Fibroblast of pulmonary artery (primary cell): ENCODE data around the gene TTC8.

Experiments used
- DNase-seq: peaks from one replicate; pipeline ENCODE4 v3.0.0-alpha.2; 2010; ENCODE audit warnings: low read depth
- H3K4me3 ChIP-seq: replicated peaks from 2 replicates; pipeline ENCODE4 v1.5.1; 2011; ENCODE audit warnings: low read depth, mild to moderate bottlenecking, control low read depth, low read length, moderate library complexity
- TF ChIP-seq, protein P1 (sequence below): IDR thresholded peaks from 2 replicates; pipeline ENCODE4 v1.5.1; 2011; ENCODE audit warnings: mild to moderate bottlenecking, control low read depth, low read length, inconsistent platforms; ENCODE audit errors: missing control alignments

TTC8 gene

DNA sequence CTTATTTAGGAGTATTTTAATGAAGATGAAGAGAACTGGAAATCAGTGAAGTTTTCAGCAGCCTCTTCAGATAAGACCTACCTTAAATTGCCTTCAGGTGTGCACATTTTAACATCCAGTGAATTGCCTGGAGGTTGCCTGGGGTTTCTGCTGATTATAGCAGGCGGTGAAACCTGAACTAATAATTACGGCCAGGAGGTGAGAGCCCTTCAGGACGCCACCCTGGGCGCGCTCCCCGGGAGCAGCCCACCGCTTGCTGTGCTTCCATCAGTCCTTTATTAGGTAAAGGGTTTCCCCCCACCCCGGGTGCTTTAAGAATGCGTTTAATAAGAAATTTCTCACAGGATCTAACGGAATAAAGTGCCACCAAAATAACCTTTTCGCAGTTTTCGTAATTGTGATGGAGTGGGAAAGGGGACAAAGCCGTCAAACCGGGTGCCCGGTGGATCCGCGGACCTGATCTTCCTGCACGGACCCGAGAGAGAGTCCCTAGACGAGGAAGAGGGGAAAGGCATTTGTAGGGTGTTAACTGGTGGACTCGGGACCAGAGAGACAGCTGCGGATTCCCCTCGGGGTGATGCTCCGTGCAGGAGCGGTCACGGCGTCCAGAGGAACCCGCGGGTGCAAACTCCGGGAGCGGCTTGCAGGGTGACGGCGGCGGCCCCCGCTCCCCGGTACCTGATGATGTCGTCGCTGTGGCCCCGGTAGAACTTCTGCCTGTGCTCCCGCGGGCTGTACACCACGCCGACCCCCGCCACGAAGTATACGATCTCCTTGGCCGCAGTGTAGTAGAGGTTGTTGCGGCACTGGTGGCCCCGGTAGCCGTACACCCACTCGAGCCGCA, 32.6 kb upstream of the TTC8 start:
- TF ChIP-seq, protein P1, sequence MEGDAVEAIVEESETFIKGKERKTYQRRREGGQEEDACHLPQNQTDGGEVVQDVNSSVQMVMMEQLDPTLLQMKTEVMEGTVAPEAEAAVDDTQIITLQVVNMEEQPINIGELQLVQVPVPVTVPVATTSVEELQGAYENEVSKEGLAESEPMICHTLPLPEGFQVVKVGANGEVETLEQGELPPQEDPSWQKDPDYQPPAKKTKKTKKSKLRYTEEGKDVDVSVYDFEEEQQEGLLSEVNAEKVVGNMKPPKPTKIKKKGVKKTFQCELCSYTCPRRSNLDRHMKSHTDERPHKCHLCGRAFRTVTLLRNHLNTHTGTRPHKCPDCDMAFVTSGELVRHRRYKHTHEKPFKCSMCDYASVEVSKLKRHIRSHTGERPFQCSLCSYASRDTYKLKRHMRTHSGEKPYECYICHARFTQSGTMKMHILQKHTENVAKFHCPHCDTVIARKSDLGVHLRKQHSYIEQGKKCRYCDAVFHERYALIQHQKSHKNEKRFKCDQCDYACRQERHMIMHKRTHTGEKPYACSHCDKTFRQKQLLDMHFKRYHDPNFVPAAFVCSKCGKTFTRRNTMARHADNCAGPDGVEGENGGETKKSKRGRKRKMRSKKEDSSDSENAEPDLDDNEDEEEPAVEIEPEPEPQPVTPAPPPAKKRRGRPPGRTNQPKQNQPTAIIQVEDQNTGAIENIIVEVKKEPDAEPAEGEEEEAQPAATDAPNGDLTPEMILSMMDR: no peak
- DNase-seq: no peak
- peak overlapping the region; percentile 58 for H3K4me3 ChIP-seq

DNA sequence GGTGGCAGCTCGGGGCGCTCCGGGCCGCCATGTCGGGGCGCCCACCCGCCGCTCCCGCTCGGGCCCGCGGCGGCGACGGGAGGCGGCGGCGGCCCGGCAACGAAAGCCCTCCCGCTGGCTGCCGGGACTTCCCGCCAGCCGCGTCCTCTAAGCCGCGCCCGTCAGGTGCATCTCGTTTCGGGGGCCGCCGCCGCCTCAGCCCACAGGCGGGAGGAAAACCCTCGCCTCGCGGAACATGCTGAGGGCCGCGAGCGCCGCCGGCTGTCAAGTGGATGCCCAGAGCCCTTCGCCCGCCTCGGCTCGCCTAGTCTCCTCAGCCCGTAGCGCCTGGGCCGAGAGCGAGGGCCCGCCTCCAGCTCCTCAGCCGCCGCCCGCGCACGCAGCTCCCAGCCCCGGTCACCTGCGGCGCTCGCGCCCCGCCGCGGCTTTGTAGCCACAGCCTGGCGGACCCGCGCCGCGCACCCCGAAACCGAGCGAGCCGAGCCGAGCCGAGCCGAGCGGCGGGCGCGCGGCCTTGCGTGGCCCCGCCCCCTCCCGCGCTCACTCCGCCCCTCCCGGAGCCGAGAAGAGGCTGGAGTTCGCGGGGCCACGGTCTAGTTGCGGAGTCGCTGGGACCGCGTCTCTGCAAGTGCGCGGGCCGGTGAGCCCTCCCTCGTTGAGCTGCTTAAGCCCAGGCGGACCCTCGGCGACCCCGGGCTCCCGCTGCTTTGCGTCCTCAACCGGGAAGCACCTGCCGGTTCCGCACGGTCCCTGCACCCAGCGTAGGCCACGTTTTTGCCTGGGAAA, 31.8 kb upstream of the TTC8 start, which contains the start of gene EML5:
Gene EML5, minus strand, starts transcription at position 481 of the 786 bp plus-strand sequence. Its CDS starts 450 bp downstream, at position 31.
- DNase-seq: peak; percentile 45
- TF ChIP-seq, protein P1: peak; percentile 30
- peak within 1 kb of the TSS; percentile 58 for H3K4me3 ChIP-seq

DNA sequence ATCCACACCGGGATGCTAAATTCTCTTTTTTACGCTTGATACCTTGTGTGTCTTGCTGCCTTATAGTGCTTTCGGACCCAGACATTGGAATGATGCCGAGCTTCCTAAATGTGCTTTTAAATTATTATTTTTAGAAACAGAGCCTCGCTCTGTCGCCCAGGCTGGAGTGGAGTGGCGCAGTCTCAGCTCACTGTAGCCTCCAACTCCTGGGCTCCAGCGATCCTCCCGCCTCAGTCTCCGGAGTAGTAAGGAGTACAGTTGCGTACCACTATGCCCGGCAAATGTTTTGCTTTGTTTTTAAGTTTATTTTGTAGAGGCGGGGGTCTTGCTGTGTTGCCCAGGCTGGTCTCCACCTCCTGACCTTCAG, 31.2 kb upstream of the TTC8 start:
- H3K4me3 ChIP-seq: peak overlapping the region; percentile 58
- TF ChIP-seq, protein P1: no peak
- no peak for DNase-seq

DNA sequence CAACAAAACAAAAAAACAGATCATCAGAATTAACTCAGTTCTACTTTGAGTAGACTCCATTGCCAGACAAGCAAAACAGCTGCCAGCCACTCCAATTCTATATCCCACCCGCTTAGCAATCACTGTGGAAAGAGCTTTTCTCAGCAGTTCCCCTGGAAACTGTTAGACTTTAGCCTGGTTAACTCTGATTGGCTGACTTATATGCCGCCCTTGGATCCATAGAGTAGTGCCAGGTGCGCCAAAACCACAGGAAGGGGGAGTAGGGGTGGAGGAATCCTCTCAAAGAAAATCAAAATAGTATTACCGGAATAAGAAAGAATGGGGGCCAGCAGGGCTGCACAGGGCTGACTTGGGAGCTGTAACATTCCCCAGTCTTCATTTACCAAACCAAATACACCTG, 26.3 kb upstream of the TTC8 start:
- DNase-seq: no peak
- no peak overlapping the region for H3K4me3 ChIP-seq
- TF ChIP-seq, protein P1: no peak

DNA sequence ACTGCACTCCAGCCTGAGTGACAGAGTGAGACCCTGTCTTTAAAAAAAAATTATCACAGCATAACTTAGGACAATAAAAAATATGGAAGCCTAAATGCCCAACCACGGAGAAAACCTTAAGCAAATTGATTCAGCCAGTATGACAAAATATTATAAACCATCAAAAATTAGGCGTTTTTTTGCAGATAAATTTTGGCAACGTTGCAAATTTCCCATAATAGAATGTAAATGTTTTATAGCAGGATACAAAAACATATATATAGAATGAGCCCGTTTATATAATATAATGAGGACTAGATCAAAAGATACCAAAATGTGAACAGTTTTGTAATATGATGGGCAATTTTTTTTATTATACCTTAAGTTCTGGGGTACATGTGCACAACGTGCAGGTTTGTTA, 24.9 kb upstream of the TTC8 start:
- TF ChIP-seq, protein P1: no peak
- DNase-seq: no peak
- no peak overlapping the region for H3K4me3 ChIP-seq

DNA sequence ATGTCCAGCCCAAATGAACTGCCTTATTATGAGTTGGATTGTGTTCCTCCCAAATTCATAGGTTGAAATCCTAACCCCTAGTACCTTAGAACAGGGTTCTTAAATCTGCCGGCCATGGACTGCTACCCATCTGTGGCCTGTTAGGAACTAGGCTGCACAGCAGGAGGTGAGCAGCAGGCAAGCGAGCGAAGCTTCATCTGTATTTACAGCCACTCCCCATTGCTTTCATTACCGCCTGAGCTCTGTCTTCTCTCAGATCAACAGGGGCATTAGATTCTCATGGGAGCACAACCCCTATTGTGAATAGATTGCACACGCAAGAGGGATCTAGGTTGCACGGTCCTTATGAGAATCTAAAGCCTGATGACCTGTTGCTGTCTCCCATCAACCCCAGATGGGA, 21.9 kb upstream of the TTC8 start:
- H3K4me3 ChIP-seq: no peak overlapping the region
- no peak for DNase-seq
- TF ChIP-seq, protein P1: no peak
